ENCODE results near the gene AGAP2.

AGAP2 gene

DNA sequence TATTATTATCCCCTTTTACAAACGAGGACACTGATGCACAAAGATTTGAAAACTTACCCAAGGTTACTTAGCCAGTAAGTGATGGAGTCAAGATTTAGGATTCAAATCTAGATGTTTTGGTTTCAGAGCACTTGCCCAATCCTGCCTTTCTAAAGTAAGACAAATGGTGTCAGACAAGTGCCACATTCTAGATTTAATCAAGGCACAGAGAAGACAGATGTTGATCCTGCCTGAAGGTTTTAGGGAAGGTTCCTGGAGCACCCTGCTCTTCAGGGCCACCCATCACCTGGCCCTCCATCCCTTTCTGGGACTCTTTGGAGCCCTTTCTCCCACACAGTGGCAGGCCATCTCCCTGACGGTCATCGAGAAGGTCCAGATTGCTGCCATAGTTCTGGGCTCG, 19.2 kb upstream of the AGAP2 start:
- Histone ChIP-seq H3K27me3 (ENCODE audit: insufficient read depth, poor library complexity, severe bottlenecking) (peaks cover 3% of the 10 kb centered on the region), H3K4me3 (replicated peaks; ENCODE audit: insufficient read depth, low read length) (no peak overlapping the region), H3K27ac (replicated peaks) (no peak overlapping the region)

DNA sequence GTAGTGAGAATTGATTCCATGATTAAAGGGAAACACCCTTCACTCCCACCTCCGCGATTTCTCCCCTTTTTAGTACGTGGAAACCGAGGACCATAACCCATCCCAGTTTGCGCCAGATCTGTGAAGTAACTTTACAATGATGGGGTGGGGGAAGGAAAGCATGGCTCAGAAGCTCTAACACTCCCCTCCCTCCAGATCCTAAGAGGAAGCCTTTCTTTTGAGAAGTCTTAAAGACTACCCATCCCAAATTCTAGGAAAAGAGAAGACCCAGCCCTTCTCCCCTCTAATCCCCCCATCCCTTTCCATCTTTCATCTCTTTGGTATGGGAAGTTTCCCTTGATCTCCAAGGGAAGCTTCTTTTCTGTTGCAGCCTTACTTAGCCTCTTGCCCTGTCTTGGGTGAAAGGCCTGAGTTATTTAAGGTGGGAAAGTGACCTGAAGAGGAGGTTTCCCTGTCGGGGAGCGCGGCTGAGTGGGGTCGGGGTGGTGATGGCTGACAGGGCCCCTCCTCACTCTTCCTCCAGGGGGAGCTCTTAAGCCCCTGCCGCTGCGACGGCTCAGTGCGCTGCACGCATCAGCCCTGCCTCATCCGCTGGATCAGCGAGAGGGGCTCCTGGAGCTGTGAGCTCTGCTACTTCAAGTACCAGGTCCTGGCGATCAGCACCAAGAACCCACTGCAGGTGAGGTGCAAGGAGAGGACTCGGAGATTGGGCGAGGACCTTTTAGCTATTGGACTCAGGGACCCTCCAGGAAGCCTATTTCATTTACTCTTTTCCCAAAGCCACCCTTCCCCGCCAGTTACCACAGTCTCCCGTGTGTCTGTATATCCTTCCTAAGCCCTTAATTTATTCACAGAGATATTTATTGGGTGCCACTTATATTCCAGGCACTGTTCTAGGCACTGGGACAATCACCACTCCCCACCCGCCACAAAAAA, 18.1 kb upstream of the AGAP2 start:
- Histone ChIP-seq H3K4me3 (replicated peaks; ENCODE audit: insufficient read depth, low read length) (peak overlapping the region; percentile 68), H3K27me3 (ENCODE audit: insufficient read depth, poor library complexity, severe bottlenecking) (peaks cover 3% of the 10 kb centered on the region), H3K27ac (replicated peaks) (no peak overlapping the region)
- no peak for TF ChIP-seq SPI1 (IDR thresholded peaks at IDR 0.05; ENCODE audit: borderline replicate concordance, low read depth)
- TF ChIP-seq, protein P1, sequence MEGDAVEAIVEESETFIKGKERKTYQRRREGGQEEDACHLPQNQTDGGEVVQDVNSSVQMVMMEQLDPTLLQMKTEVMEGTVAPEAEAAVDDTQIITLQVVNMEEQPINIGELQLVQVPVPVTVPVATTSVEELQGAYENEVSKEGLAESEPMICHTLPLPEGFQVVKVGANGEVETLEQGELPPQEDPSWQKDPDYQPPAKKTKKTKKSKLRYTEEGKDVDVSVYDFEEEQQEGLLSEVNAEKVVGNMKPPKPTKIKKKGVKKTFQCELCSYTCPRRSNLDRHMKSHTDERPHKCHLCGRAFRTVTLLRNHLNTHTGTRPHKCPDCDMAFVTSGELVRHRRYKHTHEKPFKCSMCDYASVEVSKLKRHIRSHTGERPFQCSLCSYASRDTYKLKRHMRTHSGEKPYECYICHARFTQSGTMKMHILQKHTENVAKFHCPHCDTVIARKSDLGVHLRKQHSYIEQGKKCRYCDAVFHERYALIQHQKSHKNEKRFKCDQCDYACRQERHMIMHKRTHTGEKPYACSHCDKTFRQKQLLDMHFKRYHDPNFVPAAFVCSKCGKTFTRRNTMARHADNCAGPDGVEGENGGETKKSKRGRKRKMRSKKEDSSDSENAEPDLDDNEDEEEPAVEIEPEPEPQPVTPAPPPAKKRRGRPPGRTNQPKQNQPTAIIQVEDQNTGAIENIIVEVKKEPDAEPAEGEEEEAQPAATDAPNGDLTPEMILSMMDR (IDR thresholded peaks at IDR 0.05; ENCODE audit: insufficient read depth, low read length): peak; percentile 94
- TF ChIP-seq, protein P2, sequence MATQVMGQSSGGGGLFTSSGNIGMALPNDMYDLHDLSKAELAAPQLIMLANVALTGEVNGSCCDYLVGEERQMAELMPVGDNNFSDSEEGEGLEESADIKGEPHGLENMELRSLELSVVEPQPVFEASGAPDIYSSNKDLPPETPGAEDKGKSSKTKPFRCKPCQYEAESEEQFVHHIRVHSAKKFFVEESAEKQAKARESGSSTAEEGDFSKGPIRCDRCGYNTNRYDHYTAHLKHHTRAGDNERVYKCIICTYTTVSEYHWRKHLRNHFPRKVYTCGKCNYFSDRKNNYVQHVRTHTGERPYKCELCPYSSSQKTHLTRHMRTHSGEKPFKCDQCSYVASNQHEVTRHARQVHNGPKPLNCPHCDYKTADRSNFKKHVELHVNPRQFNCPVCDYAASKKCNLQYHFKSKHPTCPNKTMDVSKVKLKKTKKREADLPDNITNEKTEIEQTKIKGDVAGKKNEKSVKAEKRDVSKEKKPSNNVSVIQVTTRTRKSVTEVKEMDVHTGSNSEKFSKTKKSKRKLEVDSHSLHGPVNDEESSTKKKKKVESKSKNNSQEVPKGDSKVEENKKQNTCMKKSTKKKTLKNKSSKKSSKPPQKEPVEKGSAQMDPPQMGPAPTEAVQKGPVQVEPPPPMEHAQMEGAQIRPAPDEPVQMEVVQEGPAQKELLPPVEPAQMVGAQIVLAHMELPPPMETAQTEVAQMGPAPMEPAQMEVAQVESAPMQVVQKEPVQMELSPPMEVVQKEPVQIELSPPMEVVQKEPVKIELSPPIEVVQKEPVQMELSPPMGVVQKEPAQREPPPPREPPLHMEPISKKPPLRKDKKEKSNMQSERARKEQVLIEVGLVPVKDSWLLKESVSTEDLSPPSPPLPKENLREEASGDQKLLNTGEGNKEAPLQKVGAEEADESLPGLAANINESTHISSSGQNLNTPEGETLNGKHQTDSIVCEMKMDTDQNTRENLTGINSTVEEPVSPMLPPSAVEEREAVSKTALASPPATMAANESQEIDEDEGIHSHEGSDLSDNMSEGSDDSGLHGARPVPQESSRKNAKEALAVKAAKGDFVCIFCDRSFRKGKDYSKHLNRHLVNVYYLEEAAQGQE (IDR thresholded peaks at IDR 0.05; ENCODE audit: insufficient replicate concordance, low read depth): no peak
- DNase-seq (ENCODE audit: low read depth in 1 of 2, low spot score in 1 of 2): peak in 1 of 2 experiments; percentile 67

More for the DNA sequence above, 19.2 kb upstream of the AGAP2 start:
- DNase-seq (ENCODE audit: low read depth in 1 of 2, low spot score in 1 of 2): no peak
- TF ChIP-seq, protein P2 (IDR thresholded peaks at IDR 0.05; ENCODE audit: insufficient replicate concordance, low read depth): no peak
- TF ChIP-seq POLR2AphosphoS5 (IDR thresholded peaks at IDR 0.05; ENCODE audit: low read depth) (no peak), GABPA (IDR thresholded peaks at IDR 0.05; ENCODE audit: low read depth) (no peak), SPI1 (IDR thresholded peaks at IDR 0.05; ENCODE audit: borderline replicate concordance, low read depth) (no peak)
- TF ChIP-seq, protein P1 (IDR thresholded peaks at IDR 0.05; ENCODE audit: insufficient read depth, low read length): no peak

DNA sequence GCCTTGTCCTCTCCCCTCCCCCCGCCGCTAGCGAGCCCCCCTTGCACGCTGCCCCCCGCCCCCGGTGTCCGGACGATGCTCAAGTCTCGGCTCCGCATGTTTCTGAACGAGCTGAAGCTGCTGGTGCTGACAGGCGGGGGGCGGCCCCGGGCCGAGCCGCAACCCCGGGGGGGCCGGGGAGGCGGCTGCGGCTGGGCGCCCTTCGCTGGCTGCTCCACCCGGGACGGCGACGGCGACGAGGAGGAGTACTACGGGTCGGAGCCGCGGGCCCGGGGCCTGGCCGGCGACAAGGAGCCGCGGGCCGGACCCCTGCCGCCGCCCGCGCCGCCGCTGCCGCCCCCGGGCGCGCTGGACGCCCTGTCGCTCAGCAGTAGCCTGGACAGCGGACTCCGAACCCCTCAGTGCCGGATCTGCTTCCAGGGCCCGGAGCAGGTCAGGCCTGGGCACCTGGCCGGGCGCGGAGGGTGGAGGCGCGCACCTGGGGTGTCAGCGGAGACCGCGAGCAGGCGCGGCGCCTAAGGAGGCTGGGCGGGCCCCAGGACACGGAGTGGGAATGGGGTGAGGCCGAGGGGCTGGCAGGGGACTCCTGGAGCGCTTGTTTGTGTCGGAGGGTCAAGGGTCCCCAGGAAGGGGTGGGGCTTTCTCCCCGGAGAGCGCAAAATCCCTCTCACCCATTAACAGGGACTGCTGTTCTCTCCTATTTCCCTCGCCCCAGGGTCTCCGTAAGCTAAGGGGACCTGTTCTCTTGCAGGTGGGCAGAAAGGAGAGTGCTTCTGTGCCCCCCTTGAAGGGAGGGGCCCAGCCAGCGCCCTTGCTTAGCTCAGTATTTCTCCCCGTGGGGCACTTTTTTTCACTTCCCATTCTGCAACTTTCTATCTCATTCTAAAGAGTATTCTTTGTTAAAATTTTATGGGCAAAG, 17.2 kb upstream of the AGAP2 start:
- no peak overlapping the region for H3K27ac ChIP-seq (replicated peaks)
- peak overlapping the region; percentile 68 for H3K4me3 ChIP-seq (replicated peaks; ENCODE audit: insufficient read depth, low read length)
- TF ChIP-seq GABPA (IDR thresholded peaks at IDR 0.05; ENCODE audit: low read depth) (no peak), POLR2AphosphoS5 (IDR thresholded peaks at IDR 0.05; ENCODE audit: low read depth) (no peak), SPI1 (IDR thresholded peaks at IDR 0.05; ENCODE audit: borderline replicate concordance, low read depth) (peak; percentile 26; the same call in 1 of the 2 replicates)
- TF ChIP-seq, protein P1 (IDR thresholded peaks at IDR 0.05; ENCODE audit: insufficient read depth, low read length): no peak
- TF ChIP-seq, protein P2 (IDR thresholded peaks at IDR 0.05; ENCODE audit: insufficient replicate concordance, low read depth): no peak
- H3K27me3 ChIP-seq (ENCODE audit: insufficient read depth, poor library complexity, severe bottlenecking): peaks cover 3% of the 10 kb centered on the region
- no peak for DNase-seq (ENCODE audit: low read depth in 1 of 2, low spot score in 1 of 2)

Measured in HL-60 (cell line).